CD4-positive, alpha-beta T cell (primary cell): Measurements from ENCODE around the gene TMEM87B. TPM values are rescaled to one million over a fixed set of nuclear protein-coding genes. Genes with fewer than 3 reads are reported as not detected.
A peak's percentile ranks its signal among the peaks of the same experiment; 100 is the strongest.
"Not testable (repeated sequence)": the region's sequence is repeated elsewhere in the genome, so short reads cannot be mapped to it uniquely, and the experiment has no call there.

ENCODE experiments used
- ATAC-seq: fragments of 200-7000 bp; cut with Tn5 transposase; one replicate; pipeline ENCODE4 v1.10.0; 2022; ENCODE audit warnings: mild to moderate bottlenecking; ENCODE audit not compliant: poor library complexity
- CTCF ChIA-PET: fragments of 350-600 bp; sonication (Branson Sonifier 250); formaldehyde crosslinking; loops from one replicate; lab custom pipeline; 2021; ENCODE audit warnings: antibody characterized with exemption, inconsistent platforms; lab: Charles Lee
- POLR2A ChIA-PET: fragments of 350-600 bp; sonication (Branson Sonifier 250); formaldehyde crosslinking; loops from one replicate; lab custom pipeline; 2021; ENCODE audit warnings: antibody characterized with exemption, inconsistent platforms; lab: Charles Lee
- DNase-seq, 14 experiments: peaks; one replicate each; pipeline ENCODE4 v3.0.0-alpha.2; 2013 to 2020; ENCODE audit warnings: mixed read lengths in 2 of 14
- H3K27ac ChIP-seq, 2 donors: one replicate each; pipeline versions ENCODE4 v1.5.1 to v1.7.0; 2013; ENCODE audit warnings: low read length in 2 of 2, low read depth in 1 of 2, mild to moderate bottlenecking in 1 of 2
- H3K27me3 ChIP-seq, 2 experiments: 1 replicate in 1 of 2; 2 replicates in 1 of 2; pipeline versions ENCODE4 v1.6.1 to v1.7.0; 2013; ENCODE audit warnings: low read length in 2 of 2, control low read depth in 1 of 2, mild to moderate bottlenecking in 1 of 2, moderate library complexity in 1 of 2; ENCODE audit not compliant: insufficient read depth in 2 of 2, control insufficient read depth in 1 of 2
- H3K36me3 ChIP-seq: one replicate; pipeline ENCODE4 v1.6.1; 2013; ENCODE audit warnings: low read length, control low read depth; ENCODE audit not compliant: insufficient read depth
- H3K4me1 ChIP-seq: one replicate; pipeline ENCODE4 v1.6.1; 2013; ENCODE audit warnings: low read length, control low read depth; ENCODE audit not compliant: insufficient read depth
- H3K4me3 ChIP-seq: one replicate; pipeline ENCODE4 v1.5.1; 2013; ENCODE audit warnings: mild to moderate bottlenecking, low read length, moderate library complexity
- H3K9me3 ChIP-seq, 2 experiments: 1 replicate in 1 of 2; 2 replicates in 1 of 2; pipeline versions ENCODE4 v1.6.1 to v1.7.0; 2013; ENCODE audit warnings: low read length in 2 of 2, mild to moderate bottlenecking in 2 of 2, control low read depth in 1 of 2, moderate library complexity in 1 of 2; ENCODE audit not compliant: control insufficient read depth in 1 of 2, insufficient read depth in 1 of 2
- H3K27ac Mint-ChIP-seq: one replicate; pipeline ENCODE4 v1.8.0; 2020; ENCODE audit warnings: mixed read lengths
- H3K27me3 Mint-ChIP-seq: one replicate; pipeline ENCODE4 v1.8.0; 2021; ENCODE audit warnings: mixed read lengths
- H3K36me3 Mint-ChIP-seq: one replicate; pipeline ENCODE4 v1.8.0; 2021; ENCODE audit warnings: low read depth, mixed read lengths
- H3K4me1 Mint-ChIP-seq: one replicate; pipeline ENCODE4 v1.8.0; 2021; ENCODE audit warnings: low read depth, mixed read lengths
- H3K4me3 Mint-ChIP-seq: one replicate; pipeline ENCODE4 v1.8.0; 2020; ENCODE audit warnings: mild to moderate bottlenecking, mixed read lengths
- H3K9me3 Mint-ChIP-seq: one replicate; pipeline ENCODE4 v1.8.0; 2020; ENCODE audit warnings: mixed read lengths
- CTCF ChIP-seq: fragments of 200-600 bp; IDR thresholded peaks from one replicate; pipeline ENCODE4 v1.8.0; 2022; ENCODE audit warnings: antibody characterized with exemption, mild to moderate bottlenecking
- intact Hi-C, 2 experiments: fragments of 100-400 bp; cut with DNase I in 1 of 2; cut with micrococcal nuclease in 1 of 2; formaldehyde crosslinking; loops; one replicate each; pipeline versions ENCODE4 v1.15.1 to v1.9.0; 2023 to 2025; cut with DNase I, micrococcal nuclease
- total RNA-seq, 174 experiments: library from RNA in 2 of 174; stranded (reverse) in 2 of 174; gene quantifications; one replicate each; pipeline ENCODE4 v1.2.3 and lab custom pipeline; 2021 to 2026

TMEM87B gene
- total RNA-seq, 2 experiments from 2014 or later, result 8.9 to 12.1 TPM

GRCh38 chr2:112138159-112139032, 83.3 kb downstream of the TMEM87B start, which contains the start of gene FBLN7:
FBLN7 (plus strand) TSS chr2:112138385; CDS start chr2:112138656, 271 bp downstream.
- no peak within 1 kb of the TSS for H3K27ac ChIP-seq
- H3K9me3 ChIP-seq, result peaks cover 0 to 7% of the 10 kb centered on the region in 2 experiments
- ATAC-seq (peak; percentile 51), DNase-seq (peak in 4 of 14 experiments; percentile 18 to 36 (median 34))
- Mint-ChIP-seq H3K4me3 (peak within 1 kb of the TSS; percentile 81), H3K27ac (peak within 1 kb of the TSS; percentile 74), H3K9me3 (no peaks in the 10 kb centered on the region), H3K27me3 (peaks cover 36% of the 10 kb centered on the region), H3K36me3 (peaks cover 4% of the 10 kb centered on the region), H3K4me1 (peaks cover 8% of the 10 kb centered on the region)
- intact Hi-C loops, result no loop called here
- peak within 1 kb of the TSS; percentile 54 for H3K4me3 ChIP-seq
- POLR2A ChIA-PET, result interaction anchor here (0.7 to 1.9 kb wide), 3 partner anchors 14 to 117 kb away, joined by 3 to 6 read pairs (median 4); partner anchors contain the start of gene ZC3H8
- TF ChIP-seq CTCF, result no peak
- CTCF ChIA-PET, result no interaction called here
- no peaks in the 10 kb centered on the region for H3K36me3 ChIP-seq
- H3K4me1 ChIP-seq, result peaks cover 15% of the 10 kb centered on the region
- peaks cover 10 to 21% of the 10 kb centered on the region in 2 experiments for H3K27me3 ChIP-seq

- Histone ChIP-seq H3K27me3 (peaks cover 10 to 21% of the 10 kb centered on the region in 2 experiments), H3K4me3 (peak overlapping the region; percentile 40), H3K4me1 (peaks cover 15% of the 10 kb centered on the region)
- ATAC-seq, H3K27ac ChIP-seq, H3K9me3 ChIP-seq, H3K4me3 Mint-ChIP-seq, H3K9me3 Mint-ChIP-seq, CTCF ChIA-PET, intact Hi-C loops, H3K4me1 Mint-ChIP-seq, H3K36me3 ChIP-seq, H3K27ac Mint-ChIP-seq, H3K36me3 Mint-ChIP-seq: not testable (repeated sequence)
- POLR2A ChIA-PET, result interaction anchor here (1.9 kb wide), 1 partner anchor 43 kb away, joined by 6 read pairs; no protein-coding TSS in a partner anchor
- peaks cover 36% of the 10 kb centered on the region for H3K27me3 Mint-ChIP-seq
- DNase-seq, result peak in 1 of 14 experiments; percentile 8
Measured at GRCh38 chr2:112139033-112139614, 84.1 kb downstream of the TMEM87B start.

- DNase-seq, result peak in 1 of 14 experiments; percentile 4
- CTCF ChIA-PET, H3K4me1 Mint-ChIP-seq, POLR2A ChIA-PET, H3K36me3 ChIP-seq, ATAC-seq, H3K9me3 ChIP-seq, H3K27ac ChIP-seq, H3K4me3 Mint-ChIP-seq, H3K4me3 ChIP-seq, H3K9me3 Mint-ChIP-seq, H3K36me3 Mint-ChIP-seq, H3K27ac Mint-ChIP-seq: not testable (repeated sequence)
- H3K27me3 ChIP-seq, result peaks cover 10 to 21% of the 10 kb centered on the region in 2 experiments
- intact Hi-C loops, result loop anchor here in 1 of 2 experiments (5.0 kb wide), 1 partner anchor 43 kb away; no protein-coding TSS in a partner anchor
- peaks cover 15% of the 10 kb centered on the region for H3K4me1 ChIP-seq
- peaks cover 36% of the 10 kb centered on the region for H3K27me3 Mint-ChIP-seq
Measured at GRCh38 chr2:112139661-112140204, 84.7 kb downstream of the TMEM87B start.
